Tibial artery (tissue), 4 donors: ENCODE data around the gene NANS.
"Not testable (repeated sequence)": the region's sequence is repeated elsewhere in the genome, so short reads cannot be mapped to it uniquely, and the experiment has no call there.

Experiments used
- DNase-seq, 2 donors: peaks; one replicate each; pipeline ENCODE4 v3.0.0-alpha.2; 2019
- H3K27ac ChIP-seq, 2 donors: fragments of 200-600 bp; sonication (generic) in 1 of 2; 1 replicate in 1 of 2; 2 replicates in 1 of 2; pipeline ENCODE4 v1.5.1; 2018 to 2019; ENCODE audit warnings: mild to moderate bottlenecking in 1 of 2
- H3K27me3 ChIP-seq, 2 donors: fragments of 200-600 bp; sonication (generic) in 1 of 2; one replicate each; pipeline versions ENCODE4 v1.5.1 to v1.6.0; 2016 to 2019
- H3K36me3 ChIP-seq, 3 donors: fragments of 200-600 bp; sonication (generic) in 2 of 3; one replicate each; pipeline ENCODE4 v1.5.1; 2016 to 2019; ENCODE audit warnings: mild to moderate bottlenecking in 2 of 3
- H3K4me1 ChIP-seq, 4 donors: fragments of 200-600 bp; sonication (generic) in 2 of 4; 1 replicate in 3 of 4; 2 replicates in 1 of 4; pipeline ENCODE4 v1.5.1; 2016 to 2019
- H3K4me3 ChIP-seq, 2 donors: fragments of 200-600 bp; sonication (generic) in 1 of 2; 1 replicate in 1 of 2; 2 replicates in 1 of 2; pipeline ENCODE4 v1.5.1; 2018 to 2019; ENCODE audit warnings: mild to moderate bottlenecking in 2 of 2
- H3K9me3 ChIP-seq, 3 donors: fragments of 200-600 bp; sonication (generic) in 1 of 3; one replicate each; pipeline ENCODE4 v1.5.1; 2016 to 2019
- CTCF ChIP-seq, 2 experiments: fragments of 200-600 bp in 1 of 2; fragments of 450-650 bp in 1 of 2; IDR thresholded peaks; one replicate each; pipeline ENCODE4 v1.5.1; 2017 to 2019; ENCODE audit warnings: antibody characterized with exemption in 2 of 2, mild to moderate bottlenecking in 1 of 2, moderate library complexity in 1 of 2
- intact Hi-C: fragments of 100-400 bp; cut with DNase I; formaldehyde crosslinking; loops from one replicate; pipeline ENCODE4 v1.15.0; 2023; ENCODE audit warnings: low total_unique reads

NANS gene

GRCh38 chr9:98117984-98118639 is 61.6 kb downstream of the NANS start:
- intact Hi-C loops: no loop called here

GRCh38 chr9:98118640-98119601 is 62.4 kb downstream of the NANS start, which contains the start of gene TRIM14:
Gene TRIM14 (minus strand): TSS chr9:98119222. CDS start chr9:98119188, 34 bp downstream.
- Histone ChIP-seq H3K27ac (no peak within 1 kb of the TSS), H3K27me3 (peaks cover 0 to 10% of the 10 kb centered on the region in 2 donors), H3K4me3 (peak within 1 kb of the TSS; percentile 53 to 65), H3K36me3 (no peaks in the 10 kb centered on the region), H3K4me1 (peaks cover 0 to 16% (median 8%) of the 10 kb centered on the region in 4 donors), H3K9me3 (no peaks in the 10 kb centered on the region)
- TF ChIP-seq CTCF (IDR thresholded peaks at IDR 0.05): no peak
- intact Hi-C loops: no loop called here
- DNase-seq: peak in 1 of 2 donors; percentile 42

More at GRCh38 chr9:98117984-98118639, 61.6 kb downstream of the NANS start:
- no peak for TF ChIP-seq CTCF (IDR thresholded peaks at IDR 0.05)
- Histone ChIP-seq H3K36me3 (no peaks in the 10 kb centered on the region), H3K27me3 (peaks cover 0 to 10% of the 10 kb centered on the region in 2 donors), H3K4me3 (peak overlapping the region; percentile 53 to 65), H3K4me1 (peaks cover 0 to 16% (median 8%) of the 10 kb centered on the region in 4 donors), H3K27ac (no peak overlapping the region), H3K9me3 (no peaks in the 10 kb centered on the region)
- DNase-seq: no peak

GRCh38 chr9:98120476-98120875 is 63.9 kb downstream of the NANS start:
- H3K27me3 ChIP-seq: peaks cover 0 to 10% of the 10 kb centered on the region in 2 donors
- no peaks in the 10 kb centered on the region for H3K36me3 ChIP-seq
- intact Hi-C loops: no loop called here
- H3K27ac ChIP-seq: no peak overlapping the region
- no peak for TF ChIP-seq CTCF (IDR thresholded peaks at IDR 0.05)
- no peaks in the 10 kb centered on the region for H3K9me3 ChIP-seq
- H3K4me1 ChIP-seq: peaks cover 0 to 16% (median 8%) of the 10 kb centered on the region in 4 donors
- H3K4me3 ChIP-seq: no peak overlapping the region
- no peak for DNase-seq

- intact Hi-C loops: no loop called here
- no peak overlapping the region for H3K4me3 ChIP-seq
- no peak for DNase-seq
Measured at GRCh38 chr9:98121058-98121457, 64.5 kb downstream of the NANS start.

GRCh38 chr9:98124091-98124490 is 67.6 kb downstream of the NANS start:
- H3K27ac ChIP-seq, H3K4me3 ChIP-seq, intact Hi-C loops, H3K9me3 ChIP-seq, H3K36me3 ChIP-seq, H3K4me1 ChIP-seq, H3K27me3 ChIP-seq: not testable (repeated sequence)
- DNase-seq: peak in 1 of 2 donors; percentile 29

More at GRCh38 chr9:98121058-98121457, 64.5 kb downstream of the NANS start:
- no peak overlapping the region for H3K27ac ChIP-seq
- no peaks in the 10 kb centered on the region for H3K36me3 ChIP-seq
- H3K4me1 ChIP-seq: peaks cover 0 to 16% (median 8%) of the 10 kb centered on the region in 4 donors
- no peak for TF ChIP-seq CTCF (IDR thresholded peaks at IDR 0.05)
- H3K27me3 ChIP-seq: peaks cover 0 to 10% of the 10 kb centered on the region in 2 donors
- no peaks in the 10 kb centered on the region for H3K9me3 ChIP-seq
